Esophagus squamous epithelium (tissue), 5 donors: ENCODE measurements around the gene ERC2. TPM values are rescaled to one million over a fixed set of nuclear protein-coding genes. Genes with fewer than 3 reads are reported as not detected.
A peak's percentile ranks its signal among the peaks of the same experiment; 100 is the strongest.

Source experiments
- DNase-seq: peaks from one replicate; lab custom pipeline; 2025; lab: John Stamatoyannopoulos, UW
- H3K27ac ChIP-seq, 4 donors: fragments of 200-600 bp; sonication (generic); one replicate each; pipeline ENCODE4 v1.5.1; 2016 to 2019; ENCODE audit warnings: mild to moderate bottlenecking in 1 of 4
- H3K27me3 ChIP-seq, 4 donors: fragments of 200-600 bp; sonication (generic); 1 replicate in 3 of 4; 2 replicates in 1 of 4; pipeline versions ENCODE4 v1.5.1 to v1.6.0; 2017 to 2021; ENCODE audit warnings: antibody characterized with exemption in 1 of 4
- H3K36me3 ChIP-seq, 3 donors: fragments of 200-600 bp; sonication (generic); one replicate each; pipeline ENCODE4 v1.5.1; 2016 to 2019
- H3K4me1 ChIP-seq, 3 donors: fragments of 200-600 bp; sonication (generic); one replicate each; pipeline ENCODE4 v1.5.1; 2017 to 2019
- H3K4me3 ChIP-seq, 4 donors: fragments of 200-600 bp; sonication (generic); 1 replicate in 3 of 4; 2 replicates in 1 of 4; pipeline ENCODE4 v1.5.1; 2016 to 2019; ENCODE audit warnings: mild to moderate bottlenecking in 2 of 4, moderate library complexity in 1 of 4
- H3K9me3 ChIP-seq, 3 donors: fragments of 200-600 bp; sonication (generic); one replicate each; pipeline ENCODE4 v1.5.1; 2016 to 2019
- POLR2A ChIP-seq, 4 donors: fragments of 450-650 bp; IDR thresholded peaks; one replicate each; pipeline ENCODE4 v1.6.1; 2017; ENCODE audit warnings: antibody characterized with exemption in 4 of 4, mild to moderate bottlenecking in 4 of 4, moderate library complexity in 3 of 4
- WGBS, 2 donors: methylation state at CpG; one replicate each; pipeline ENCODE4 v1.1.5; 2018; 5-methylcytosine and 5-hydroxymethylcytosine counted together
- intact Hi-C: fragments of 100-400 bp; cut with DNase I; formaldehyde crosslinking; loops from one replicate; pipeline ENCODE4 v1.15.0; 2022
- total RNA-seq, 4 donors: library from RNA; depleted of rRNA; stranded (reverse); fragments of >200 nt; gene quantifications; one replicate each; pipeline ENCODE4 v1.1.0, GENCODE V29; 2016
- TF ChIP-seq, protein P1 (sequence below), 6 experiments: fragments of 450-650 bp in 4 of 6; fragments of 200-600 bp in 2 of 6; sonication (generic) in 2 of 6; IDR thresholded peaks; one replicate each; pipeline ENCODE4 v1.5.1; 2016 to 2019; ENCODE audit warnings: antibody characterized with exemption in 6 of 6, mild to moderate bottlenecking in 4 of 6, moderate library complexity in 4 of 6
- donor health status: DM: yes; HTN: yes; CAD: no.

The ERC2 gene
- total RNA-seq, 4 donors from 2014 or later = 0.12 to 1.9 (median 0.86) TPM

DNA sequence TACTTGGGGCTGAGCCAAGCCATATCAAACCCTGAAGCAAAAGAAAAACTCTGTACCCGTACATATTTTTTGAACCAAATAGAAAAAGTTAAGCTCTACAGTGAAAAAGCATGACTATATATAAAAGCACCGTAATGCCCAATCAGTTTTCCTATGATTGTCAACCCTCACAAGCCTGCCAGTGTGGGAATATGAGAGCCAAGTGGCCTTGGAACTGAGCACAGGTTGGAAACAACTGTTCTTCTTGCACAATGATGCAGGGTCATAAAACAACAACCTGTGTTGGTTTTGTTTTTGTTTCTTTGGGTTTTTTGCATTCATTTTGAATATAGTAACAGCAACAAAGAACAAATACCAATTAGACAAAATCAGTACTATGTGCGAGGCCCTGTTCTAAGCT lies 3.5 kb upstream of the ERC2 start:
- Histone ChIP-seq H3K9me3 (no peaks in the 10 kb centered on the region), H3K4me3 (no peak overlapping the region), H3K4me1 (peaks cover 4 to 21% (median 6%) of the 10 kb centered on the region in 3 donors), H3K36me3 (no peaks in the 10 kb centered on the region), H3K27ac (no peak overlapping the region), H3K27me3 (peaks cover 0 to 73% (median 0%) of the 10 kb centered on the region in 4 donors)
- 64 to 82% methylated on average over 3 of the region's 3 CpGs for WGBS, 2 donors
- intact Hi-C loops = no loop called here
- no peak for TF ChIP-seq POLR2A (IDR thresholded peaks at IDR 0.05)
- TF ChIP-seq, protein P1, sequence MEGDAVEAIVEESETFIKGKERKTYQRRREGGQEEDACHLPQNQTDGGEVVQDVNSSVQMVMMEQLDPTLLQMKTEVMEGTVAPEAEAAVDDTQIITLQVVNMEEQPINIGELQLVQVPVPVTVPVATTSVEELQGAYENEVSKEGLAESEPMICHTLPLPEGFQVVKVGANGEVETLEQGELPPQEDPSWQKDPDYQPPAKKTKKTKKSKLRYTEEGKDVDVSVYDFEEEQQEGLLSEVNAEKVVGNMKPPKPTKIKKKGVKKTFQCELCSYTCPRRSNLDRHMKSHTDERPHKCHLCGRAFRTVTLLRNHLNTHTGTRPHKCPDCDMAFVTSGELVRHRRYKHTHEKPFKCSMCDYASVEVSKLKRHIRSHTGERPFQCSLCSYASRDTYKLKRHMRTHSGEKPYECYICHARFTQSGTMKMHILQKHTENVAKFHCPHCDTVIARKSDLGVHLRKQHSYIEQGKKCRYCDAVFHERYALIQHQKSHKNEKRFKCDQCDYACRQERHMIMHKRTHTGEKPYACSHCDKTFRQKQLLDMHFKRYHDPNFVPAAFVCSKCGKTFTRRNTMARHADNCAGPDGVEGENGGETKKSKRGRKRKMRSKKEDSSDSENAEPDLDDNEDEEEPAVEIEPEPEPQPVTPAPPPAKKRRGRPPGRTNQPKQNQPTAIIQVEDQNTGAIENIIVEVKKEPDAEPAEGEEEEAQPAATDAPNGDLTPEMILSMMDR (IDR thresholded peaks at IDR 0.05) = no peak
- DNase-seq = no peak

DNA sequence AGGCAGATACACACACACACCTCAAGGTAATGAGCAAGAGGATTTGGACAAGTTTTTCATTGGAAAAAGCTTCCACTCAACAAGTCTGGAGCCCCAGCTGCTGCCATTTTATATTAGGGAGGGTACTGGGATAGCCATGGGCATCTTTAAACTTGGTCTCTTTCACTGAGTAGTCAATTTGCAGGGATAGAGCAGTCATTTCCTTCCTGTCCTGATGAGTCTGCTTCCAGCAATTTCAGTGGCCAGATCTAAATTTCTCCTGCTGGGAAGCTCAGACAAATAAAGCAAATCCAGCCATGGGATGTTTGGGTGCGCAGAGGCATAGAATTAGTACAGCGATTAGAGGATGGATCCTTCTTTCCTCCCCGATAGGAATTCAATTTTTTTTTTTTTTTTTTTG lies 874 bp upstream of the ERC2 start:
- Histone ChIP-seq H3K27ac (no peak overlapping the region), H3K9me3 (no peaks in the 10 kb centered on the region), H3K4me3 (no peak overlapping the region), H3K27me3 (peaks cover 0 to 83% (median 2%) of the 10 kb centered on the region in 4 donors), H3K36me3 (no peaks in the 10 kb centered on the region), H3K4me1 (peaks cover 4 to 25% (median 6%) of the 10 kb centered on the region in 3 donors)
- TF ChIP-seq, protein P1 (IDR thresholded peaks at IDR 0.05) = no peak
- TF ChIP-seq POLR2A (IDR thresholded peaks at IDR 0.05) = no peak
- intact Hi-C loops = no loop called here
- no peak for DNase-seq
- 78 to 82% methylated on average over 3 of the region's 3 CpGs for WGBS, 2 donors

DNA sequence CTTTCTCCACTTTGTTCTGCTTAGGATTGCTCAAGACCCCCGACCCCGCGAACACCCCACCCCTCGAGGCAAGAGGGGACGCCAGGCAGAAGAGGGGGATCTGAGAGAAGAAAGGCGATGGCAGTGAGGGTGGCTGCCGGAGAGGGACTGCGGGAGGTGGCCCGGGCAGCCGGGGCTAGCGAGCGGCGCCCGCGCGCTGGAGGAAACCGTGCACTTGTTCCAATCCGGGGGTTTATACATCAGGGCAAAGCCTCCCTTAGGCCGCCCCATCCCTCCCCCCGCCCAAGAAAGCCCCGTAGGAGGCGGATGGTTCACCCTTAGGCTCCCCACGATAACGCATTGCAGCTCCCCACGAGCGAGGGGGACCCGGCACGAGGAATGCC lies 475 bp downstream of the ERC2 start:
- TF ChIP-seq POLR2A (IDR thresholded peaks at IDR 0.05) = no peak
- TF ChIP-seq, protein P1 (IDR thresholded peaks at IDR 0.05) = no peak
- intact Hi-C loops = no loop called here
- no peak for DNase-seq

DNA sequence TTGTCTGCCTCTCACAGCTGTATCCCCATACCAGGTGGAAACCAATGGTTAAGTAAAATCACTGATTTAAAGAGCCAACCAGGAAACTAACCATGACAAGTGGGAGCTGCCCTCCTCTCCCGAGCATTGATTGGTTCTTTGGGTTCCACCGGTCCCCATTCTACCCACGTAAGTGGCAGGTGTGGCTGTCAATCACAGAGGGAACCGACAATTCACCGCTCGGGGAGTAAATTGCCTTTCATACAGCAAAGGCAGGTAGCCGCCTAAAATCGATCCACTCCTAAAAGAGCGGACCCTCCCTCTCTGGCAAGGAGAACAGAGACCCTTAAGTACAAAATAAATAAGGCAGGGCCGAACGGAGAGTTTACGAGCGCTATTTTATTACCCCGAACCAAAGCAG lies 1.2 kb downstream of the ERC2 start:
- Histone ChIP-seq H3K4me3 (peak overlapping the region; percentile 37 to 68 (median 47)), H3K36me3 (no peaks in the 10 kb centered on the region), H3K9me3 (no peaks in the 10 kb centered on the region), H3K4me1 (peaks cover 4 to 25% (median 6%) of the 10 kb centered on the region in 3 donors), H3K27me3 (peaks cover 0 to 89% (median 2%) of the 10 kb centered on the region in 4 donors), H3K27ac (no peak overlapping the region)
- DNase-seq = no peak
- intact Hi-C loops = no loop called here
- 3% methylated on average over 14 of the region's 14 CpGs for WGBS, 2 donors
- TF ChIP-seq POLR2A (IDR thresholded peaks at IDR 0.05) = no peak
- TF ChIP-seq, protein P1 (IDR thresholded peaks at IDR 0.05) = no peak

More for the DNA sequence above, 475 bp downstream of the ERC2 start:
- no peaks in the 10 kb centered on the region for H3K9me3 ChIP-seq
- H3K36me3 ChIP-seq = no peaks in the 10 kb centered on the region
- peaks cover 0 to 86% (median 2%) of the 10 kb centered on the region in 4 donors for H3K27me3 ChIP-seq
- peaks cover 4 to 25% (median 6%) of the 10 kb centered on the region in 3 donors for H3K4me1 ChIP-seq
- WGBS, 2 donors = 0 to 4% methylated on average over 11 to 13 of the region's 28 CpGs
- no peak overlapping the region for H3K27ac ChIP-seq
- peak overlapping the region; percentile 37 to 68 (median 47) for H3K4me3 ChIP-seq

DNA sequence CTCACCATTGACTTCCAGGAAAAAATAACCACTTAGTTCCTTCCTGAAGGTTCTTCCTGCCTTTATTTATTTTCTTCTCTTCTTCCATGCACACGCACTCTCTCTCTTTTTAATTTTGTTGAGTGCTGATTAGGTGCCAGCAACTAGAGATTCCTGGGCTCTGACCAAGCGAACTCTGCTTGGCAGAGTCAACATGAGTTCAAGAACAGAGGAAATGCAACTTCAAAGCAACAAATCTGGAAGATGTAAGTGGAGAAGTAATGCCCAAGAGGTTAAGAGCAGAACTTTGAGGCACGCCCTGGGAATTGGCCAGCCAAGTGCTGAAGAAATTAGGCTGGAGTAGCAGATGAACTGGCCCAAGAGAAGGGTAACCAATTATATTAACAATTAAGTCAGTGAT lies 8.5 kb downstream of the ERC2 start:
- Histone ChIP-seq H3K27ac (no peak overlapping the region), H3K27me3 (peaks cover 0 to 71% (median 0%) of the 10 kb centered on the region in 4 donors), H3K4me1 (no peaks in the 10 kb centered on the region), H3K9me3 (no peaks in the 10 kb centered on the region), H3K36me3 (no peaks in the 10 kb centered on the region), H3K4me3 (no peak overlapping the region)
- no peak for TF ChIP-seq POLR2A (IDR thresholded peaks at IDR 0.05)
- TF ChIP-seq, protein P1 (IDR thresholded peaks at IDR 0.05) = no peak
- no peak for DNase-seq
- intact Hi-C loops = no loop called here
- WGBS, 2 donors = 42 to 48% methylated on average over 3 of the region's 3 CpGs
